ENCODE measurements around the gene UBXN6.

GRCh38 chr19:4477034-4477801 lies 19.6 kb upstream of the UBXN6 start:
- no peak for TF ChIP-seq CTCF (IDR thresholded peaks at IDR 0.05 in 4 of 5, conservative IDR thresholded peaks at IDR 0.05 in 1 of 5)
- TF ChIP-seq POLR2A (IDR thresholded peaks at IDR 0.05), result no peak

Measured in gastrocnemius medialis (tissue), 4 donors.